ENCODE results near the gene EIF5B.
A peak's percentile ranks its signal among the peaks of the same experiment; 100 is the strongest.
"Not testable (repeated sequence)": the region's sequence is repeated elsewhere in the genome, so short reads cannot be mapped to it uniquely, and the experiment has no call there.

The EIF5B gene

GRCh38 chr2:99325384-99325783 is 11.8 kb upstream of the EIF5B start:
- TF ChIP-seq CTCF (IDR thresholded peaks at IDR 0.05; ENCODE audit: control insufficient read depth, extremely low read depth, insufficient read depth) = no peak
- no peak for DNase-seq (ENCODE audit: low read depth)
- H3K4me3 ChIP-seq (ENCODE audit: low read depth, low read length) = no peak overlapping the region

- peak within 1 kb of the TSS; percentile 76 for H3K4me3 ChIP-seq (ENCODE audit: low read depth, low read length)
- peak; percentile 98 for DNase-seq (ENCODE audit: low read depth)
- no peak for TF ChIP-seq CTCF (IDR thresholded peaks at IDR 0.05; ENCODE audit: control insufficient read depth, extremely low read depth, insufficient read depth)
Measured at GRCh38 chr2:99335911-99336803, 1.0 kb upstream of the EIF5B start, which contains the start of gene TXNDC9. Gene TXNDC9, minus strand, starts transcription at chr2:99336333. Its CDS starts 3,123 bp downstream, at chr2:99333210.

GRCh38 chr2:99336804-99337112 is 431 bp upstream of the EIF5B start:
- H3K4me3 ChIP-seq (ENCODE audit: low read depth, low read length) = peak overlapping the region; percentile 76
- no peak for DNase-seq (ENCODE audit: low read depth)
- TF ChIP-seq CTCF (IDR thresholded peaks at IDR 0.05; ENCODE audit: control insufficient read depth, extremely low read depth, insufficient read depth) = no peak

GRCh38 chr2:99338029-99338585 is 918 bp downstream of the EIF5B start:
- DNase-seq (ENCODE audit: low read depth) = peak; percentile 22
- peak overlapping the region; percentile 76 for H3K4me3 ChIP-seq (ENCODE audit: low read depth, low read length)
- 0 out of 2 replicates have a peak, but pooled peaks have one; percentile 2 for TF ChIP-seq CTCF (IDR thresholded peaks at IDR 0.05; ENCODE audit: control insufficient read depth, extremely low read depth, insufficient read depth)

GRCh38 chr2:99340669-99341236 is 3.6 kb downstream of the EIF5B start:
- H3K4me3 ChIP-seq (ENCODE audit: low read depth, low read length) = no peak overlapping the region
- no peak for DNase-seq (ENCODE audit: low read depth)
- TF ChIP-seq CTCF (IDR thresholded peaks at IDR 0.05; ENCODE audit: control insufficient read depth, extremely low read depth, insufficient read depth) = no peak

- TF ChIP-seq CTCF (IDR thresholded peaks at IDR 0.05; ENCODE audit: control insufficient read depth, extremely low read depth, insufficient read depth) = no peak
- no peak overlapping the region for H3K4me3 ChIP-seq (ENCODE audit: low read depth, low read length)
- DNase-seq (ENCODE audit: low read depth) = no peak
Measured at GRCh38 chr2:99342536-99342935, 5.3 kb downstream of the EIF5B start.

GRCh38 chr2:99345446-99345845 is 8.3 kb downstream of the EIF5B start:
- not testable (repeated sequence) for DNase-seq (ENCODE audit: low read depth); H3K4me3 ChIP-seq (ENCODE audit: low read depth, low read length)
